GM12875 (cell line): Measurements from ENCODE around the gene OPRM1.

ENCODE experiments used
- H3K4me3 ChIP-seq: one replicate; pipeline ENCODE4 v1.5.1; 2011; ENCODE audit warnings: low read depth, low read length, control low read depth
- CTCF ChIP-seq: IDR thresholded peaks from 2 replicates; pipeline ENCODE4 v1.5.1; 2011; ENCODE audit warnings: low read depth, mild to moderate bottlenecking, control low read depth, inconsistent platforms, low read length, moderate library complexity, borderline replicate concordance; ENCODE audit not compliant: insufficient read depth

OPRM1 gene

DNA sequence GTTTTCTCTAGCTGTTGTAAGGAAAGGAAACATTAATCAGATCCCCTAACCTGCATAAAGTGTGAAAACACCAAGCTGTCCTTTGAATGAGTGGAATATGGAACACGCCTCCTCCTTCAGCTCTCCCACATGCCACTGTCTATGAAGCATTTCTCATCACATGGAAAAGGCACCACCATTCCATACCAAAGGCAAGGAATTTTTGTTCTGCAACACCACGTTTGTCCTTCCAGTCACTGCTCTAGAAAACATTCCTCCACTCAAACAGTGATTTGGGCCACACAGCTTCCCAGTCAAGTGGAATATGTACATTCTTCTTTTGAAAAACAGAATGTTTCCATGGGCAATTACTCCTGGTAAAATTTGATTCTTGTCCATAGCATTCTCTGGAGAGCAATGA lies 120.1 kb downstream of the OPRM1 start:
- no peak overlapping the region for H3K4me3 ChIP-seq
- no peak for TF ChIP-seq CTCF

- no peak overlapping the region for H3K4me3 ChIP-seq
- no peak for TF ChIP-seq CTCF
Measured at GRCh38 chr6:154161689-154162088, 122.6 kb downstream of the OPRM1 start.

DNA sequence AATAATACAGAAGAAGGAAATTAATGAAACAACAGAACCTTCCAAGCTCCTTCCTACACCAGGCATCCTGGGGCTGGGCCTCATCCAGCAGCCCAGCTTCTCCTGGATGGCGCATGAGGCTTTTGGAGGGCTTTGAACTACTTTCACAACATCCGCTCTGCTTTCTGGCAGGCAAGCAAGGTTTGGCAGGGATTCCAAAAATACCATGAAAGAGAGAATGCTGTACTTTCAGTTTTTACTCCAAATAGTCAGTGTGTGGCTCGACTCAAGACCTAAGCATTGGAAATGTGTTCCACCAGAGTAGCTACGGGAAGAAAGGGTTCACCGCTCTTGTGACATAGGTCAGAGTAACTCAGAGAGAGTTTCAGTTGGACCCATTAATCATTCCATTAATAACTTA lies 125.4 kb downstream of the OPRM1 start:
- TF ChIP-seq CTCF = no peak
- no peak overlapping the region for H3K4me3 ChIP-seq

DNA sequence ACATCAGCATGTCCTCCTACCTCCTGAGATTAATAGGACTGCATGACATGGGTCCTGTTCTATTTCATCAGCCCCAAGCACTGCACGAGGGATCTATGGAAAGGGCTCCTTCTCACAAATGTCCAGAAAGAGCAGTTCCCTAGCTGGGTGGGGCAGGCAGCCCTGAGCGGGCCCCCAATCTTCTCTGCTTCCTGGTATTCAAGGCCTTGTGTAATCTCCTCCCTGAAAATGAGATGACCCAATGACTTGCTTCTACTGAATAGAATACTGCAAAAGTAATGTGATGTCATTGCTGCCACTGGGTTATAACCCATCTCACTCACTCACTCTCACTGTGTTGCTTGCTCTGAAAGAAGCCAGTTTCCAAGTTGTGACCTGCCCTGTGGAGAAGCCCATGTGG lies 126.4 kb downstream of the OPRM1 start:
- H3K4me3 ChIP-seq = no peak overlapping the region
- no peak for TF ChIP-seq CTCF

- H3K4me3 ChIP-seq = no peak overlapping the region
- TF ChIP-seq CTCF = no peak
Measured at GRCh38 chr6:154166140-154166539, 127.1 kb downstream of the OPRM1 start.

DNA sequence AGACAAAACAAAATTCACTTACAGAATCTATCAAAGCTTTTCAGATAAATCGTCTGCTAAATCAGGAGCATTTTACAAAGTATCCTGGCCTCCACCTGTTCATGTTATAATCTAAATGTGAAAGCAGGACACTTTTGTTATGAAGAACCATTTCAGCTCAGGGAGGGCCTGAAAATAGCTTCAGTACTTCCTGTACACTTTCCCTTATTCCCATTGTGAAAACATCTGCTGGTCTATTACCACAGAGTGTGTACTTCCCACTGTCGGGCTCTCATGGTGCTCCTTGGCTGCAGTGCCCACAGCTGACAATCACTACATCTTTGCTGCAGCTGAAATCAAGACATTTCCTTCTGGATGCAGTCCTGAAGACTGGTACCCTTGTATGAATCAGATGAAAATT lies 128.1 kb downstream of the OPRM1 start:
- no peak for TF ChIP-seq CTCF
- no peak overlapping the region for H3K4me3 ChIP-seq

DNA sequence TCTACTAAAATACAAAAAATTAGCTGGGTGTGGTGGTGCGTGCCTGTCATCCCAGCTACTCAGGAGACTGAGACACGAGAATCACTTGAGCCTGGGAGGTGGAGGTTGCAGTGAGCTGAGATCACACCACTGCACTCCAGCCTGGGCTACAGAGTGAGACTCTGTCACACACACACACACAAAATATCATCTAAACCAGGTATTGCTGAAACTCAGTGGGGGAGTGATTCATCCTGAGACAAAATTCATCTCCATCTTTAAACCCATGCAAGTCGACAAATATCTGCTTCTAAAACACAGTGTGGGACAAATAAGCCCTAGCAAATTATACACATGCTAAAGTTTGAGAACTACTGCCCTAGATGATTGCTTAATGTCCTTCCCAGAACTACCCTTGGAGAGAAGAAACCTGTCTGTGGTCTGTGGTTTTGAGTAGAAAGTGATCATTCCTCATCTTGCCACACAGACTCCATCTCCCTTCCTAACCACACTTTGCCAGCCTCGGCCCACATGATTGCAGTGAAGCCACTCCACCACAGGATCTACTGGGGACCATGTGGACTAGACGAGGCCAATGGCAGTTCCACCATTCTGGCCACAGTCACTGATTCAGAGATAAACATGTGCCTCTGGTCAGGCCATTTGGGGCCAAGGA lies 130.3 kb downstream of the OPRM1 start:
- no peak for TF ChIP-seq CTCF
- no peak overlapping the region for H3K4me3 ChIP-seq
